Retinal pigment epithelial cell (primary cell): ENCODE results near the gene MLLT10.

Experiments
- DNase-seq: peaks from one replicate; pipeline ENCODE4 v3.0.0-alpha.2; 2010; ENCODE audit warnings: low read depth
- H3K4me3 ChIP-seq: 2 replicates; pipeline ENCODE4 v1.5.1; 2011; ENCODE audit warnings: mild to moderate bottlenecking, low read length, control low read depth, moderate library complexity
- CTCF ChIP-seq: conservative IDR thresholded peaks from 2 replicates; pipeline ENCODE4 v1.5.1; 2011; ENCODE audit warnings: low read depth, low read length, control low read depth, inconsistent platforms

The MLLT10 gene

GRCh38 chr10:21510241-21511094 lies 23.6 kb upstream of the MLLT10 start:
- peak overlapping the region; percentile 25 for H3K4me3 ChIP-seq
- TF ChIP-seq CTCF = no peak
- DNase-seq = no peak

- no peak for TF ChIP-seq CTCF
- no peak overlapping the region for H3K4me3 ChIP-seq
- no peak for DNase-seq
Measured at GRCh38 chr10:21511095-21511570, 22.9 kb upstream of the MLLT10 start.

- DNase-seq = no peak
- no peak for TF ChIP-seq CTCF
- H3K4me3 ChIP-seq = no peak overlapping the region
Measured at GRCh38 chr10:21511946-21512572, 22.0 kb upstream of the MLLT10 start.

- TF ChIP-seq CTCF = no peak
- no peak for DNase-seq
- no peak overlapping the region for H3K4me3 ChIP-seq
Measured at GRCh38 chr10:21512573-21513404, 21.2 kb upstream of the MLLT10 start.

- H3K4me3 ChIP-seq = no peak overlapping the region
- no peak for DNase-seq
- no peak for TF ChIP-seq CTCF
Measured at GRCh38 chr10:21513405-21513788, 20.6 kb upstream of the MLLT10 start.

GRCh38 chr10:21514129-21514817 lies 19.8 kb upstream of the MLLT10 start:
- DNase-seq = no peak
- peak overlapping the region; percentile 64 for H3K4me3 ChIP-seq
- TF ChIP-seq CTCF = no peak
